GM23248 (cell line): Measurements from ENCODE around the gene BHLHE40.

Experiments used
- EZH2 ChIP-seq: fragments of 200-600 bp; sonication (generic); IDR thresholded peaks from 2 replicates; pipeline ENCODE4 v1.6.1; 2018; ENCODE audit warnings: antibody characterized with exemption, mild to moderate bottlenecking; ENCODE audit not compliant: insufficient read depth, poor library complexity, severe bottlenecking
- EZH2phosphoT487 ChIP-seq: fragments of 200-600 bp; sonication (generic); IDR thresholded peaks from 2 replicates; pipeline ENCODE4 v1.6.1; 2018; ENCODE audit warnings: antibody characterized with exemption, moderate library complexity, mild to moderate bottlenecking, low read depth; ENCODE audit not compliant: insufficient read depth

GRCh38 chr3:5004319-5005152, 25.3 kb downstream of the BHLHE40 start:
- no peak for TF ChIP-seq EZH2phosphoT487
- TF ChIP-seq EZH2 = no peak
